Activated CD8-positive, alpha-beta T cell treated with anti-CD3 and anti-CD28 coated beads, Interleukin-2, amount 10 ng/mL, durations not matched to agents 7 days and 5 days (primary cell): Measurements from ENCODE around the gene TNIP3. TPM values are rescaled to one million over a fixed set of nuclear protein-coding genes. Genes with fewer than 3 reads are reported as not detected.

Experiments
- ATAC-seq: fragments of 150-1000 bp; cut with Tn5 transposase; one replicate; pipeline ENCODE4 v1.10.0; 2021; ENCODE audit warnings: moderate library complexity
- CTCF ChIA-PET: fragments of 350-600 bp; sonication (Branson Sonifier 250); formaldehyde crosslinking; loops from one replicate; lab custom pipeline; 2021; ENCODE audit warnings: antibody characterized with exemption; lab: Charles Lee
- POLR2A ChIA-PET: fragments of 350-600 bp; sonication (Branson Sonifier 250); formaldehyde crosslinking; loops from one replicate; lab custom pipeline; 2021; ENCODE audit warnings: antibody characterized with exemption; lab: Charles Lee
- DNase-seq: peaks from one replicate; pipeline ENCODE4 v3.0.0-alpha.2; 2020
- H3K27ac Mint-ChIP-seq: one replicate; pipeline ENCODE4 v1.8.0; 2021; ENCODE audit warnings: mild to moderate bottlenecking, mixed read lengths
- H3K27me3 Mint-ChIP-seq: one replicate; pipeline ENCODE4 v1.8.0; 2021; ENCODE audit warnings: low read depth, mixed read lengths
- H3K36me3 Mint-ChIP-seq: one replicate; pipeline ENCODE4 v1.8.0; 2021; ENCODE audit warnings: low read depth, mixed read lengths
- H3K4me1 Mint-ChIP-seq: one replicate; pipeline ENCODE4 v1.8.0; 2021; ENCODE audit warnings: low read depth, mixed read lengths
- H3K4me3 Mint-ChIP-seq: one replicate; pipeline ENCODE4 v1.8.0; 2021; ENCODE audit warnings: mild to moderate bottlenecking, mixed read lengths
- H3K9me3 Mint-ChIP-seq: one replicate; pipeline ENCODE4 v1.8.0; 2022; ENCODE audit warnings: mixed read lengths; ENCODE audit not compliant: insufficient read depth
- total RNA-seq, 2 experiments: library from RNA; stranded (reverse); gene quantifications; one replicate each; pipeline ENCODE4 v1.2.3, GENCODE V29; 2021

The TNIP3 gene
- total RNA-seq, 2 experiments from 2014 or later: 0.29 to 0.42 TPM

- Mint-ChIP-seq H3K4me3 (no peak overlapping the region), H3K4me1 (peaks cover 39% of the 10 kb centered on the region), H3K9me3 (peaks cover 5% of the 10 kb centered on the region), H3K36me3 (peaks cover 22% of the 10 kb centered on the region), H3K27ac (peak overlapping the region; percentile 80), H3K27me3 (no peaks in the 10 kb centered on the region)
- ATAC-seq (peak; percentile 57), DNase-seq (no peak)
- ChIA-PET CTCF (interaction anchor here (1.0 to 3.2 kb wide), 2 partner anchors 53 to 168 kb away, joined by 3 to 18 read pairs; no protein-coding TSS in a partner anchor), POLR2A (no interaction called here)
Measured at GRCh38 chr4:121139533-121140222, 24.4 kb downstream of the TNIP3 start.

GRCh38 chr4:121138039-121138825 lies 25.9 kb downstream of the TNIP3 start:
- Mint-ChIP-seq H3K27me3 (no peaks in the 10 kb centered on the region), H3K4me1 (peaks cover 38% of the 10 kb centered on the region), H3K27ac (peak overlapping the region; percentile 80), H3K36me3 (peaks cover 22% of the 10 kb centered on the region), H3K9me3 (peaks cover 5% of the 10 kb centered on the region), H3K4me3 (peak overlapping the region; percentile 16)
- no peak for DNase-seq
- POLR2A ChIA-PET: interaction anchor here (0.7 to 1.0 kb wide), 2 partner anchors 52 to 273 kb away, joined by 3 read pairs; no protein-coding TSS in a partner anchor
- CTCF ChIA-PET: interaction anchor here (1.0 to 3.2 kb wide), 12 partner anchors 9 to 170 kb away, joined by 3 to 18 read pairs (median 4); no protein-coding TSS in a partner anchor
- peak; percentile 71 for ATAC-seq

- H3K27me3 Mint-ChIP-seq: no peaks in the 10 kb centered on the region
- H3K36me3 Mint-ChIP-seq: peaks cover 5% of the 10 kb centered on the region
- ATAC-seq (no peak), DNase-seq (no peak)
- POLR2A ChIA-PET: no interaction called here
- H3K27ac Mint-ChIP-seq: no peak overlapping the region
- H3K9me3 Mint-ChIP-seq: no peaks in the 10 kb centered on the region
- peaks cover 35% of the 10 kb centered on the region for H3K4me1 Mint-ChIP-seq
- CTCF ChIA-PET: interaction anchor here (1.0 kb wide), 1 partner anchor 12 kb away, joined by 3 read pairs; no protein-coding TSS in a partner anchor
- no peak overlapping the region for H3K4me3 Mint-ChIP-seq
Measured at GRCh38 chr4:121130326-121130660, 33.8 kb downstream of the TNIP3 start.

- no peak for ATAC-seq
- Mint-ChIP-seq H3K9me3 (no peaks in the 10 kb centered on the region), H3K27ac (no peak overlapping the region), H3K36me3 (peaks cover 2% of the 10 kb centered on the region), H3K4me3 (no peak overlapping the region), H3K4me1 (peaks cover 37% of the 10 kb centered on the region), H3K27me3 (no peaks in the 10 kb centered on the region)
- ChIA-PET POLR2A (no interaction called here), CTCF (no interaction called here)
- no peak for DNase-seq
Measured at GRCh38 chr4:121129606-121130325, 34.4 kb downstream of the TNIP3 start.

- Mint-ChIP-seq H3K4me3 (no peak overlapping the region), H3K27me3 (no peaks in the 10 kb centered on the region), H3K9me3 (no peaks in the 10 kb centered on the region), H3K36me3 (peaks cover 2% of the 10 kb centered on the region), H3K27ac (no peak overlapping the region), H3K4me1 (peaks cover 34% of the 10 kb centered on the region)
- no peak for DNase-seq
- ATAC-seq: no peak
- ChIA-PET CTCF (interaction anchor here (0.6 to 1.0 kb wide), 2 partner anchors 65 to 95 kb away, joined by 3 read pairs; no protein-coding TSS in a partner anchor), POLR2A (no interaction called here)
Measured at GRCh38 chr4:121127100-121127499, 37.0 kb downstream of the TNIP3 start.

- CTCF ChIA-PET: interaction anchor here (0.6 to 1.0 kb wide), 2 partner anchors 66 to 95 kb away, joined by 3 read pairs; no protein-coding TSS in a partner anchor
- POLR2A ChIA-PET: no interaction called here
- H3K4me1 Mint-ChIP-seq: peaks cover 34% of the 10 kb centered on the region
Measured at GRCh38 chr4:121126449-121127006, 37.6 kb downstream of the TNIP3 start.

GRCh38 chr4:121125498-121125885 lies 38.6 kb downstream of the TNIP3 start:
- H3K27me3 Mint-ChIP-seq: no peaks in the 10 kb centered on the region
- peaks cover 2% of the 10 kb centered on the region for H3K36me3 Mint-ChIP-seq
- ATAC-seq (no peak), DNase-seq (no peak)
- no peaks in the 10 kb centered on the region for H3K9me3 Mint-ChIP-seq
- CTCF ChIA-PET: no interaction called here
- POLR2A ChIA-PET: no interaction called here
- no peak overlapping the region for H3K4me3 Mint-ChIP-seq
- H3K27ac Mint-ChIP-seq: no peak overlapping the region
- H3K4me1 Mint-ChIP-seq: peaks cover 37% of the 10 kb centered on the region

More at GRCh38 chr4:121126449-121127006, 37.6 kb downstream of the TNIP3 start:
- H3K4me3 Mint-ChIP-seq: no peak overlapping the region
- H3K9me3 Mint-ChIP-seq: no peaks in the 10 kb centered on the region
- no peaks in the 10 kb centered on the region for H3K27me3 Mint-ChIP-seq
- H3K36me3 Mint-ChIP-seq: peaks cover 2% of the 10 kb centered on the region
- DNase-seq: no peak
- H3K27ac Mint-ChIP-seq: no peak overlapping the region
- no peak for ATAC-seq

- Mint-ChIP-seq H3K4me1 (peaks cover 47% of the 10 kb centered on the region), H3K27ac (no peak overlapping the region), H3K4me3 (no peak overlapping the region), H3K36me3 (no peaks in the 10 kb centered on the region), H3K9me3 (no peaks in the 10 kb centered on the region), H3K27me3 (no peaks in the 10 kb centered on the region)
- no peak for ATAC-seq
- no peak for DNase-seq
- POLR2A ChIA-PET: no interaction called here
- CTCF ChIA-PET: interaction anchor here (1.2 kb wide), 1 partner anchor 12 kb away, joined by 3 read pairs; no protein-coding TSS in a partner anchor
Measured at GRCh38 chr4:121122661-121123060, 41.5 kb downstream of the TNIP3 start.

- Mint-ChIP-seq H3K4me3 (no peak overlapping the region), H3K27me3 (no peaks in the 10 kb centered on the region), H3K9me3 (no peaks in the 10 kb centered on the region), H3K36me3 (no peaks in the 10 kb centered on the region), H3K4me1 (peaks cover 23% of the 10 kb centered on the region), H3K27ac (no peak overlapping the region)
- POLR2A ChIA-PET: interaction anchor here (0.7 kb wide), 1 partner anchor 81 kb away, joined by 3 read pairs; no protein-coding TSS in a partner anchor
- no peak for DNase-seq
- ATAC-seq: no peak
- CTCF ChIA-PET: interaction anchor here (0.8 to 3.8 kb wide), 3 partner anchors 9 to 188 kb away, joined by 3 to 23 read pairs (median 8); no protein-coding TSS in a partner anchor
Measured at GRCh38 chr4:121119715-121120114, 44.4 kb downstream of the TNIP3 start.

- DNase-seq (no peak), ATAC-seq (no peak)
- Mint-ChIP-seq H3K9me3 (no peaks in the 10 kb centered on the region), H3K4me1 (peaks cover 35% of the 10 kb centered on the region), H3K4me3 (no peak overlapping the region), H3K27ac (no peak overlapping the region), H3K27me3 (no peaks in the 10 kb centered on the region), H3K36me3 (no peaks in the 10 kb centered on the region)
- POLR2A ChIA-PET: interaction anchor here (1.1 kb wide), 1 partner anchor 71 kb away, joined by 3 read pairs; no protein-coding TSS in a partner anchor
- CTCF ChIA-PET: interaction anchor here (0.9 to 3.8 kb wide), 7 partner anchors 13 to 190 kb away, joined by 3 to 23 read pairs (median 5); no protein-coding TSS in a partner anchor
Measured at GRCh38 chr4:121118344-121118743, 45.8 kb downstream of the TNIP3 start.

- Mint-ChIP-seq H3K27ac (no peak overlapping the region), H3K4me3 (no peak overlapping the region), H3K27me3 (no peaks in the 10 kb centered on the region), H3K4me1 (peaks cover 38% of the 10 kb centered on the region), H3K9me3 (no peaks in the 10 kb centered on the region), H3K36me3 (no peaks in the 10 kb centered on the region)
- POLR2A ChIA-PET: no interaction called here
- CTCF ChIA-PET: no interaction called here
- no peak for ATAC-seq
- no peak for DNase-seq
Measured at GRCh38 chr4:121114756-121115155, 49.4 kb downstream of the TNIP3 start.
